Activated naive CD4-positive, alpha-beta T cell (primary cell): Measurements from ENCODE around the gene S100B.

Experiments used
- DNase-seq, 4 experiments: peaks; one replicate each; lab custom pipeline; 2025; lab: John Stamatoyannopoulos, UW

The S100B gene

DNA sequence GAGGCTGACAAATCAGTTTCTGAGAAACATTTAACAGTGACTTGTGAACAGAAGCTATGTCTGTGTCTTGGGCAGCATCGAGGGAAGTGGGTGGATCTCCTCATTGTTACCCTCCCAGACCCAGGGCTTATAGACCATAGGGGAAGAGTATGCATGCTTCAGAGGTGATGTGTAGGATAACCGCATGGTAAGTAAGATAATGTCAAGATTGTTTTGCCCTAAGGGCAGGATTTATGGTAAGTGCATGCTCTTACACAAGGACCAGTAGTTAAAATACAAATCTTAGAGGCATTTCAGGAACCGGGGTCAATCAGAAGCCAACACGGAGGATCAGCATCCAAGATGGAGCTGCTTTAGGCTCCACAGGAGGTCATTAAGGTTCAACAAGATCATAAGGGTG, 22.8 kb upstream of the S100B start:
- no peak for DNase-seq

DNA sequence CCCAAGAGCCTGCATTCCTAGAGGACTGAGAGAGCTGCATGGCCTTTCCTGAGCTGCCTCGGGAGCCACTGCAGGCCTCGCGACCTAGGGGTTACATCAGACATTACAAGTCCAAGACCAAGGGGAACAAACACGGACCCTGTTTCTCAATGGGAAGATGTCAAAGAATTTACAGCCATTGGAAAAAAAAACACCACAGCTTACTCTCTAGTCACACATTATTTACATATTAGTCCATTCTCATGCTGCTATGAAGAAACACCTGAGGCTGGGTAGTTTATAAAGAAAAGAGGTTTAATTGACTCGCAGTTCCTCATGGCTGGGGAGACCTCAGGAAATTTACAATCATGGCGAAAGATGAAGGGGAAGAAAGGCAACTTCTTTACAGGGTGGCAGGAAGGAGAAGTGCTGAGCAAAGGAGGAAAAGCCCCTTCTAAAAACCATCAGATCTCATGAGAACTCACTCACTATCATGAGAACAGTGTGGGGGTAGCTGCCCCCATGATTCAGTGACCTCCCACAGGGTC, 22.2 kb upstream of the S100B start:
- DNase-seq, result no peak

DNA sequence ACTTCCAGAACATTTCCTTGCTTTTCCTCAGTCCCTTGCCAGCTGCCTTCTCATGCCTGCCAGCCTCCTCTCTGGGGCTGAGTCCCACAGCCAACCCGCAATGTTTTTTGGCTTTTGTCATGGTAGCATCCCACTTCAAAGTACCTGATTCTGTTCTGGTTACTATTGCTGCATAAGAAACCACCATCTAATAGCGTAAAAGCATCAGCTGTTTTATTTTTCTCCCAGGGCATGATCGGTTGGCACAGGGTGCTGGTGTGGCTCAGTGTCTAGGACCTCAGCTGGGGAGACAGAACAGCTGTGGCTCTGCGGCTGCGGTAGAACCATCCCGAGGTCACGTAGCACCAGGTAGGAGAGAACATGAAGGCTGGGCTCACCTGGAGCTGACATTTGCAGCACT, 21.7 kb upstream of the S100B start:
- no peak for DNase-seq

DNA sequence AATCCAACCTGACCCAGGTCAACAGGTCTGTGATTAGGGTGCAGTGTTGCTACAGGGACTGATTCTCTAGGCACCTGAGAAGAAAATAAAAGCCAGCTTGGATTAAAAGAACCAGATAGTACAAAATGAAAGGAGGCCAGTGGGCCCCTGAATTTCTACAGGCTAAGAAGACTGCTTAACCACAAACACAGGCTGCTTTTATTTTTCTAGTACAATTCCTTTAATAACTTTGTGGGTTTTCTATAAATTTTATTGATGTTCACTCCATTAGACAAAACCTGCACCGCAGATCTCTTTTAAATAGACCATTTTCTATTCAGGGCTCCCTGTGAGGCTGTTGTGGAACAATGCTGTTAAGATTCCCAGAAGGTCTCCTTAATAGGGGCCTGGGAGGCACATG, 20.9 kb upstream of the S100B start:
- DNase-seq, result no peak

DNA sequence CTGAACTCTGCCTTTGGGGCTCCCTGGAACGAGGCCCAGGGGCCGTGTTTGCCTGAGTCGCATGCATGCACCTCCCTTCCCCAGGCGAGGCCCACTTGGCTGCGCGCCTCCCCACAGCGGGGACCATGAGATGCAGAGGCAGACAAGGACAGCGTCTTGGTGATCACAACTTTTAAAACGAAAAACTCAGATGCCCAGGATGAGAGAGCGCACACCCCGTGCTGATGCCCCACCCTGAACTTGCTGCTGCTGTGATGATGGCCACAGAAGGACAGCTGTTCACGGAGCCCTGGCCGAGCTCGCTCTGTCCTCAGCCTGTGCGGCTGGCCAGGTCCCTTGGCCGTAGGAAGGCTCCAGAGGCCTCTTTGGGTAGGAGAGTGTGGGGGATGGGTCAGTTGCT, 19.2 kb upstream of the S100B start:
- no peak for DNase-seq

DNA sequence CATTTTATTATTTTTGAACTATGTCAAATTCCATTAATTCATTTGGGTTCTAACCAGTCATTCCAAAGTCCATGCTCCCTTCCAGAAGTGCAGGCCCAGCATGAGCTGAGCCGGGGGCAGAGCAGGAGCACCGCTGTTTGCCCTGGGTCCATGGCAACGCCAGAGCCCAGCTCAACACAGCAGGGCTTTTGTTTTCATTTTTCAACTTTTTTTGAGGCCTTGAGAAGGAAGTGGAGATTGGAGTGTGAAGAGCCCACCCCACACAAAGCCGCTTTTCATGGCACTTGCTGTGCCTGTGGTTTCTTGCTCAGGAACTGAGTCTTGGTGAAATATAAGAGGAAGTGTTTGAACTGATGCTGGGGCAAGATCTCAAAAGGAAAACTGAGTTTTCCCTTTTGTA, 17.3 kb upstream of the S100B start:
- peak in 1 of 4 experiments; percentile 32 for DNase-seq

DNA sequence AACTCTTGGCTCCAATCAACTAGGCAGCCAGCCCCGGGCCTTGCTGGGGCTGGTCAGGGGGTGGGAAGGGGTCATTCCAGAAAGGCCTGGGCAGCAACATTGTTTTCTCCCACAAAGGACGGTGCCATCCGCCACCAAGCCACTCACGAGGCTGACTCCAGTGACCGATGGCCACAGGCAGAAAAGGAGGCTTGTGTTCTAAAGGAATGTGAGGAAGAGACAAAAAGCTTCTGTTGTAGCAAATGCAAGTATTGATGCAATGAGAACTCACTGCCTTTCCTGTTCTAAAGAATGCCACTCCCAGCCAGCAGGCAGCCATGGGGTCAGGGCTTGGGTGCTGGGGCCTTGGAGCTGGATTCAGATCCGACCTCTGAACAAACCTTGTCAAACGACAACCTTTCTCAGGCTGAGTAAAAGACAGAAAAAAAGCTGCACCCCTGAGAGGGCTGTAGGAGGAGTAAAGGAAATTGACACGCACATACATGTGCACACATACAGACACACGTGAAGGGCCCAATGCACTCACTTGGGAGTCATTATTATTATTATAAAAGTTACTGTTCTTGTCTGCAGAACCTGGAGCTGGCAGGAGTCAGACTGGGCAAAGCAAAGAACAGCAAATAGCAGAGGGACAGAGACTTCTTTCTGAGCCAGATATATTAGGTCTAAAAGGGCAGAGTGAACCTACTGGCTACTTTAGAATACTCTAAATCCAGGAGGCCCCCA, 16.7 kb upstream of the S100B start:
- no peak for DNase-seq

DNA sequence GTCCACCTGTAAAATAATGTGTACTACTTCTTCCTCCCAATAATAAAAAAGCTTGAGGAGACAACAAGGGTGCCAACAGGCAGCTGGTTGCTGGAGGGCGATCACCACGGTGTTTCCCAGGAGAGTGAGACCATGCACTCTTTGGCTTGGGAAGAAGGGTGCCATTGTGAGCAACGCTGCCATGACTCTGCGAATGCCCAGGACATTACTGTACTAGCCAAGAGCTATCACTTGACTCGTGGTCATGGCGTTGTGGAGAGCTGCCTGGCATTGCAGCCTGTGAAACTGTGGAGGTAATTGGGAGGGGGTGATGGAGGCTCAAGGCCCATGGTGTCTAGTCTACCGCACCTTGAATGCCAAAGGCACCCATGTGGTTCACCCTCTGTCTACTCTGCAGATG, 16.0 kb upstream of the S100B start:
- DNase-seq, result no peak

DNA sequence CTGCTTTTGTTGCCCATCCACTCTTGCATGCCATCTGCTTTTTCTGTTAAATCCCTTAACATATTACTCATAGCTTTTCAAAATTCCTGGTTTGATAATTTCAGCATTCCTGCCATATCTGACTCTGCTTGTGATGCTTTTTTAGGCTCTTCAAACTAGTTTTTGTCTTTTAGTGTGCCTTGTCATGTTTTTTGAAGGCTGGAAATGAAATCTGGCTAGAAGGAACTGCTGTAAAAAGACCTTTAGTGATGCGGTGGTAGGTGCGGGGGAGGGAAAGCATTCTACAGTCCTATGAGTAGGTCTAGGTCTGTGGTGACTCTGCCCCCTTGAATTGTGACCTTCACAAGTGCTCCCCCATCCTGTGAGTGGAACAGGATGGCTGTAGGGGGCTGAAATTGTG, 15.0 kb upstream of the S100B start:
- DNase-seq, result no peak

DNA sequence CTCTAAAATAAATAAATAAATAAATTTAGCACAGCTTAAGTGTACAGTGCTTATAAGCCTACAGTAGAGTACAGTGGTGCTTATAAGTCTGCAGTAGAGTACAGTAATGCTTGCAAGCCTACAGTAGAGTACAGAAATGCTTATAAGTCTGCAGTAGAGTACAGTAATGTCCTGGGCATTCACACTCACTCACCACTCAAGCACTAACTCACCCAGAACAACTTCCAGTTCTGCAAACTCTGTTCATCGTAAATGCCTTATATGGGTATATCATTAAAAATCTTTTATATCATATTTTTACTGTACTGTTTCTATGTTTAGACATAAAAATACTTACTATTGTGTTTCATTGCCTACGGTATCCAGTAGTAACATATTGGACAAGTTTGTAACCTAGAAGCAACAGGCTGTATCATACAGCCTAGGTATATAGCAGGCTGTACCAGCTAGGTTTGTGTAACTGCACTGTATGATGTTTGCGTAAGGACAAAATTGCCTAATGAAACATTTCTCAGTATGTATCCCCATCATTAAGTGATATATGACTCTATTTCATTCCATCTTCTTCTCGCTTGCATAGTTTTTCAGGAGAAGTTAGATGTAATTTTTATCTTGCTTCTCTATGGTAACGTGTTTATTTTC, 14.0 kb upstream of the S100B start:
- no peak for DNase-seq

DNA sequence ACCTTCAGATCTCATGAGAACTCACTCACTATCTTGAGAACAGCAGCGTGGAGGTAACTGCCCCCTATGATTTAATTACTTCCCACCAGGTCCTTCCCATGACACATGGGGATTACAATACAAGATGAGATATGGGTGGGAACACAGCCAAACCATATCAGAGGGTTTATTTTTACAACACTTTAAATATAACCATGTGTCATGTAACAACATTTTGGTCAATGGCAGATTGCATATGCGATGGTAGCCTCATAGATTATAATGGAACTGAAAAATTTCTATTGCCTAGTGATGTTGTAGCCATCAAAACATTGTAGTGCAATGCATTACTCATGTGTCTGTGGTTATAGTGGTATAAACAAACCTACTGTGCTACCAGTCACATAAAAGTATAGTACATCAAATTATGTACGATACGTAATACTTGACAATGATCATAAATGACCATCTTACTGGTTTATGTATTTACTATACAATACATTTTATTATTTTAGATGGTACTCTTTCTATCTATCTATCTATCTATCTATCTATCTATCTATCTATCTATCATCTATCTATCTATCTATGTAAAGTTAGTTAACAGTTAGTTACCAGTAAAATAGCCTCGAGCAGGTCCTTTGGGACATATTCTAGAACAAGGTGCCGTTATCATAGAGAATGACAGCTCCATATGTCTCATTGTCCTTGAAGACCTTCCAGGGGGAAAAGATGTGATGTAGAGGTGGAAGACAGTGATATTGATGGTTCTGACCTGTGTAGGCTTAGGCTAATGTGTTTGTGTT, 12.6 kb upstream of the S100B start:
- DNase-seq, result no peak

DNA sequence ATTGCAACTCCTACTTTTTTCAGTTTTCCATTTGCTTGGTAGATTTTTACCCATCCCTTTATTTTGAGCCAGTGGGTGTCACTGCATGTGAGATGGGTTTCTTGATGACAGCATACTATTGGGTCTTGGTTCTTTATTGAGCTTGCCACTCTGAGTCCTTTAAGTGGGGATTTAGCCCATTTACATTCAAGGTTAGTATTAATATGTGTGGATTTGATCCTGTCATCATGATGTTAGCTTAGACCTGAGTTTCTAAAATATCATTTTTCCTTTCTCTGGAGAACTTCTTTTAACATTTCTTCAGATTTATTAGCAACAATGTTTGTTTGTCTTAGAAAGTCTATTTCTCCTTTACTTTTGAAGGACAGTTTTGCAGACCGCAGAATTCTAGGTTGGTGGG, 11.8 kb upstream of the S100B start:
- no peak for DNase-seq

DNA sequence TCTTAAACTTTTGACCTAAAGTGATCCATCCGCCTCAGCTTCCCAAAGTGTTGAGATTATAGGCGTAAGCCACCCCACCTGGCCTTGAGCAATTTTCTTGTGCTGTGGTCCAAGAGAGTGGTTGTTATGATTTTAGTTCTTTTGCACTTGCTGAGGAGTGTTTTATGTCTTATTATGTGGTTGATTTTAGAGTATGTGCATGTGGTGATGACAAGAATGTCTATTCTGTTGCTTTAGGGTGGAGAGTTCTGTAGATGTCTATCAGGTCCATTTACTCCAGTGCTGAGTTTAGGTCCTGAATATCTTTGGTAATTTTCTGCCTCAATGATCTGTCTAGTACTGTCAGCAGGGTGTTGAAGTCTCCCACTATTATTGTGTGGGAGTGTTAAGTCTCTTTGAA, 11.2 kb upstream of the S100B start:
- no peak for DNase-seq

DNA sequence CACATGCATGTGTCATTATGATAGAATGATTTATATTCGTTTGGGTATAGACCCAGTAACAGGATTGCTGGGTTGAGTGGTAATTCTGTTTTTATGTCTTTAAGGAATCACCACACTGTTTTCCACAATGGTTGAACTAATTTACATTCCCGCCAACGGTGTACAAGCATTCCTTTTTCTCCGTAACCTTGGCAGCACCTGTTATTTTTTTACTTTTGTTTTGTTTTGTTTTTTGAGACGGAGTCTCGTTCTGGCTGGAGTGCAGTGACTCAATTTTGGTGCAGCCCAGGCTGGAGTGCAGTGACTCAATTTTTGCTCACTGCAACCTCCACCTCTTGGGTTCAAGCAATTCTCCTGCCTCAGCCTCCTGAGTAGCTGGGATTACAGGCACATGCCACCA, 8.5 kb upstream of the S100B start:
- DNase-seq, result no peak

DNA sequence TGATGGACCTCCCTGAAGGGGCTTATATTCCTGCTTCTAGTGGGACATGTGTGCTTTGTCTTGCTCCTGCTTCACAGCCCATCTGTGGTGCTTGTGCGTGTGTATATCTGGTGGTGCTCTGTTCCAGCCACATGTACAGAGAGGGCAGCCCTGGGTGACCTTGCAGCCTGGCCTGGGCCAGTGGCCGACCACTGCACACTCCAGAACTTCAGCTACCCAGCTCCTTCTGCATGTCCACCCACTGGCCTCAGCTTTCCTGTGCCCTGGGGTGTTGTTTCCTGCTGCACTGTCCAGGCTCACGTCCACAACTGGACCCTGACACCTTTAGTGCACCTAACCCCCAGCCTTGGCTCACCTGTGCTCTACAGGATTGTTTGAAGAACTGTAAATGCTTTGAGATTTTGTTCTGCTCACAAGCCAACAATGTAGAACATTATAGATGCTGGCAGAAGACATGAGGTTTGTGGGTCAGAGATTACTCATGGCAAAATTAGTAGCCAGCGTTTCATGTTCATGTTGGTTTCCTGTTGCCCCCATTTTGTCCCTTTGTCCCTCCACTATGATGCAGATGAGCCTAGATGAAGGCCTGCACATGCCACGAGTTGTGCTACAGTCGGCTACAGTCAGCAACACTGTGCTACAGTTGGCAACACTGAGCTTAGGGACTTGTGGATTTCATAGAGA, 5.3 kb upstream of the S100B start:
- no peak for DNase-seq

DNA sequence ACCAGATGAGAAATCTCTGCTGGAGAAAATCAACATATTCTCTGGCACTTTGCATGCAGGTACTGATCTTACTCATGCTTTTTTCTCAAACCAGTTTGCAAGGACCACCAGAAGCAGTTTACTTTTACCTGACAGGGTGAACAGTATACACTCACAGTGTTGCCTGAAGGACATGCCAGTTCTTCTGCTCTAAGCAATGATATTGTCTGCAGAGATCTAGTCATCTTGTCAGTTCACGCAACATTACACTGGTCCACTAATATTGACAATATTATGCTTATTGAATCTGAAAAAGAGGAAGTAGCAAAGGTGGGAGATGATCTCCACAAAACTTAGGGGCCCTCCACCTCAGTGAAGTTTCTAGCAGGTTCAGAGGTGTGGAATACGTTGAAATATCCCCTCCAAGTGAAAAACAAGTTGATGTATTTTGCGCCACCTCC, 3.8 kb upstream of the S100B start:
- DNase-seq, result no peak

DNA sequence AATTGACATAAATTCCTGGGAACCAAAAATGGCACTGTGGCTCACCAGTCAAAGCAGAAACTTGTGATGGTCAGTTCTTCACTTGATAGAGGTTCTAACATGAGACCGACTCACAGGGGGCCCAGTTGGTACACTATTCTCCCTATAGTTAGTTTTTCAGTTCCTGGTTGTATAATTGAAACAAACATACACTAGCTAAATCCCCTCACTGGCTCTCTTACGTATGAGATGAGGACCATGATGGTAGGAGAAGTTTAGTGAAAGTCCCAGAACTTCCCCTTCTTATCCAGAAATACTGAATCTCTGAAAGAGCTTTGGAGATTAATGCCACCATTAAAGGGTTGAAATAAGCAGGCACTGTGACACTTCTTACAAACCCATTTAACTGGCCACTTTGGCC, 2.8 kb upstream of the S100B start:
- DNase-seq, result no peak

DNA sequence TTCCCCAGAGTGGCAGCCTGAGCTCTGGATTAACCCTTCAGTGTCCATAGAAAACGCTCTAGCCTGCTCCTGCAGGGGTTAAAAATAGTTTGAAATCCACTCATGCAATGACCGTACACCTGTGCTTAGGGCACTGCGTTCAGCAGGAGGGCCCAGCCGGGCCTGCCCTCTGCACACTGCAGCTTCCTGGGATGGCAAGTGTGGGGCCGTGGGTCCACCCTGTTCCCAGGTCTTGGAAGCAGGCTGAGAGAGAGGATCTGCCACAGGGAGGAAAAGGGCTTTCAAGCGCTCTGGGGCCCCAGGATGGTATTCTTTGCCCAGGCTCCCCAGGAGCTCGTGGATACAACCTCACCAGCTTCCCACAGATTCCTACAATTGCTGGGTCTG, 1.5 kb upstream of the S100B start:
- no peak for DNase-seq

DNA sequence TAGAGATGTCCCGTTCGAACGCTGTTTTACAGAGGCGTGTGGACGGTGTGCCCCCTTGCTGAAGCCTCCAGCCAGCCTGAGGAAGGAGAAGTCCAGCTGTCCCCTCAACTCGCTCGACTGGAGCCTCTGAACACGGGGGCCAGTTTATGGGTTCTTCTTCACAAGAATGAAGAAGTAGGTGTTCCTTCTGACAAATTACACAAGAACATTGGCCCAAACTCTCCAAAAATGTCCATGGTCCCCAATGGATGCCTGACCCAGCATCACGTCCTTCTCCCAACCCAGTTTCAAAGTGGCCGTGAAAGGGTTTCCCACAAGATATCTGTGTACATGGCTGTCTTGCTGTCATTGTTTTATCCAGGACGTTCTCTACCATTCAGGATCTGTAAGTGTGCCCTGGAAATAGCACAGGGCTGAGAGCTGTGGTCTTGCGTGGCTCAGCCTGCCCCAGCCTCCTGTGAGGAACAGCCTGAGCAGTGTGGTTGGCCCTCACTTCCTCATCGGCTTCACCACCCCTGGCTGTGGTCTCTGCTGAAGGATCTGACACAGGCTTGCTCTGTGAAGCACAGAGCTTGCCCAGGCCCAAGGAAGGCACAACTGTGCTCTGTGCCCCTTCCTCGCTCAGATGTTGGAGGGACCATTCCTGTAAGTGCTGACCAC, 1.0 kb upstream of the S100B start:
- DNase-seq, result peak in 1 of 4 experiments; percentile 10

DNA sequence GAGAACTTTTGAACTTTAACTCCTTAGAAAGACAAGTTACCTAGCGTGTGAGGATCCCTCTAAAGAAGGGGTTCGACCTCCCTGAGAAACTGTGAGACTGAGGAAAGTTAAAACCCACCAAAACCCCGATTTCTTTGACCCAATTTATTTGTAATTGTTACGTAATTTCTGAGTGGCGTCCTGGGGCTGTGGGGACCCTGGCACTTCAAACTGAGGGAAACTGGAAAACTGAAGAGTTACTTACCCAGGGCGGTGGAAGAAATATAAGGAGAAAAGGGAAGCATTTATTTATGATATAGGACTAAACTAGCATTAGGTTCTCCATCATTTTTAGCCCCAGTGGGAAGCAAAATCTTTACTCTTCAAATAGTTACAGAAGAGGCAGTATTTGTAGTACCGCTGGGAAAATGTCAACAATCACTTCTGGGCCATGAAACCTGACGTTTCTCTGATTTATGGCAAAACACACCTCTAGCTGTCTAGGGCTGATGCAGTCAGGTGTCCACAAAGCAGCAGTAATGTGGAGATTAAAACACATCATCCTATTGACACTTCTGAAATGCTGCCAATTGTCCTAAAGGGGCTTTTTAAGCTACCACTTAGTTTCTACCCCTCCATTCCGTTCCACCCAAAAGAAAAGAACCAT, 430 bp downstream of the S100B start:
- no peak for DNase-seq

DNA sequence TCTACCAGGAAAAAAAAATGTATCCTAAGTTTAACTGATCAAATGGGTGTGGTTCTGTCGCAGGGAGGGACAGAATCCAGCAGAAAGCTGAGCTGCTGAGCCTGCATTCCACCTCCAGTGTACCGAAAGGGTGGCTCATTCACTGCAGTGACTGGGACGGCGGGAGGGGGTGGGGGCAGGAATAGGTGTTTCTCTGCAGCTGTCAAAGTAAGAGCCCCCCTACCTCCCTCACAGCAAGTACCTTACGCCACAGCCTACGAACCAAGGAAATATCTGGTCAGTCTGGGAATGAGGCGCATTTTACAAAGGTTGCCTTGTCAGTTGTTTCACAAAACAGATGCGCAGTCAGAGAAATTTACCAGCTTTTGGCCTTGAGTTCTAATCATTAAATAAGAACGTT, 1.7 kb downstream of the S100B start:
- no peak for DNase-seq
